Mucosa of rectum (tissue), 2 donors: ENCODE measurements around the gene CEP85L.

Experiments used
- H3K27ac ChIP-seq, 2 donors: one replicate each; pipeline ENCODE4 v1.7.0; 2013; ENCODE audit warnings: inconsistent platforms in 2 of 2, low read depth in 2 of 2, low read length in 2 of 2
- H3K27me3 ChIP-seq, 2 donors: one replicate each; pipeline ENCODE4 v1.7.0; 2013; ENCODE audit warnings: low read length in 2 of 2; ENCODE audit not compliant: control insufficient read depth in 2 of 2, insufficient read depth in 2 of 2
- H3K36me3 ChIP-seq, 2 donors: one replicate each; pipeline ENCODE4 v1.7.0; 2013; ENCODE audit warnings: low read length in 2 of 2; ENCODE audit not compliant: control insufficient read depth in 2 of 2, insufficient read depth in 2 of 2
- H3K4me1 ChIP-seq, 2 donors: one replicate each; pipeline ENCODE4 v1.7.0; 2013; ENCODE audit warnings: low read length in 2 of 2, mild to moderate bottlenecking in 1 of 2; ENCODE audit not compliant: control insufficient read depth in 2 of 2, insufficient read depth in 2 of 2
- H3K4me3 ChIP-seq, 2 donors: one replicate each; pipeline ENCODE4 v1.7.0; 2013; ENCODE audit warnings: low read length in 2 of 2
- H3K9ac ChIP-seq, 2 donors: one replicate each; pipeline ENCODE4 v1.7.0; 2013; ENCODE audit warnings: low read length in 2 of 2, low read depth in 1 of 2, mild to moderate bottlenecking in 1 of 2
- H3K9me3 ChIP-seq, 2 donors: one replicate each; pipeline ENCODE4 v1.7.0; 2013; ENCODE audit warnings: low read length in 2 of 2; ENCODE audit not compliant: control insufficient read depth in 2 of 2
- donor health status: healthy.
- donor health status: Normal muscosa, but diverticular disease.

The CEP85L gene

DNA sequence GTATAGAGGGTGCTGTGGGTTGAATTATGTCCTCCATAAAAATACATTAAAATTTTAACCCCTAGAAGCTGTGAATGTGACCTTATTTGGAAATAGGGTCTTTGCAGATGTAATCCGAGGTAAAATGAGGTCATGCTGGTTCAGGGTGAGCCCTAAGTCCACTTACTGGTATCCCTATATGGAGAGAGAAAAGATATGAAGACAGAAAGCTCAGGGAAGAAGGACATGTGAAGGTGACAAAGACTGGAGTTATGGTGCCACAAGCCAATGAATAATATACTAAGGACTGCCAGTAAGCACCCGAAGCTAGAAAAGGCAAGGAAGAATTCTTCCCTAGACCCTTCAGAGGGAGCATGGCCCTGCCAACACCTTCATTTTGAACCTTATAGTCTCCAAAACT is 53.1 kb downstream of the CEP85L start:
- no peaks in the 10 kb centered on the region for H3K36me3 ChIP-seq
- no peaks in the 10 kb centered on the region for H3K27me3 ChIP-seq
- no peak overlapping the region for H3K4me3 ChIP-seq
- H3K9ac ChIP-seq, result no peak overlapping the region
- H3K4me1 ChIP-seq, result no peaks in the 10 kb centered on the region
- no peaks in the 10 kb centered on the region for H3K9me3 ChIP-seq
- H3K27ac ChIP-seq, result no peak overlapping the region

DNA sequence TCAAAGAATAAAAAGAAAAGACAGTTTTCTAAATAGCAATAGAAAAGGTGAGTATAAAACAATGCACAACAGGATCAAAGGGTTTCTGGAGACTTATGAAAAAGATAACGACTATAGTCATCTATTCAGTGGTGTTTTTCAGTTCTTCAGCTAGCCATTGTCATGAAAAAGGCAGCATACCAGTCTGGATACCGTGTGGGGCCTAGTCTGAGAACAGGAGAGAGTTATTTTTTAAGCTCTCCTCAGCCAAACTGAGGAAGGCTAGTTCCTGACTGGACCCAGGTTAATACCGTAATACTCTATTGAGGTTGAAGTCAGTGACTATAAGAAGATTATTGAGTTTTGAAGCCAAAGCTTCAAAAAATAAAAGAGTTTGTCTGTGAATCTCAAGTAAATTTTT is 53.8 kb downstream of the CEP85L start:
- Histone ChIP-seq H3K36me3 (no peaks in the 10 kb centered on the region), H3K27me3 (no peaks in the 10 kb centered on the region), H3K4me3 (no peak overlapping the region), H3K9me3 (no peaks in the 10 kb centered on the region), H3K9ac (no peak overlapping the region), H3K27ac (no peak overlapping the region), H3K4me1 (no peaks in the 10 kb centered on the region)

DNA sequence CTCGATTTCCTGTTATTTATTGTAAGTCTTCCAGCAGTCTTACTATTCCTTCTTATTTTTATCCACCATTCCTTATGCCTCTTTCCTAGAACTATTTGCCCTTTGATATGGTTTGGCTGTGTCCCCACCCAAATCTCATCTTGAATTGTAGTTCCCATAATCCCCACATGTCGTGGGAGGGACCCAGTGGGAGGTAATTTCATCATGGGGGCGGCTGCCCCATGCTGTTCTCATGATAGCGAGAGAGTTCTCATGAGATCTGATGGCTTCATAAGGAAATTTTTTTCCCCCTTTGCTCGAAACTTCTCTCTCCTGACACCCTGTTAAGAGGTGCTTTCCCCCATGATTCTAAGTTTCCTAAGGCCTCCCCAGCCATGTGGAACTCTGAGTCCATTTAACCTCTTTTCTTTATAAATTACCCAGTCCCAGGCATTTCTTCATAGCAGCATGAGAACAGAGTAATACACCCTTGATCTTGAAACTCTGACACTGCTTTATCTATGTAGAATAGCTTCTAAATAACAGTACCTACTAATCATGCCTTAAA is 54.5 kb downstream of the CEP85L start:
- Histone ChIP-seq H3K9me3 (no peaks in the 10 kb centered on the region), H3K27ac (no peak overlapping the region), H3K27me3 (no peaks in the 10 kb centered on the region), H3K9ac (no peak overlapping the region), H3K4me3 (no peak overlapping the region), H3K4me1 (no peaks in the 10 kb centered on the region), H3K36me3 (no peaks in the 10 kb centered on the region)

DNA sequence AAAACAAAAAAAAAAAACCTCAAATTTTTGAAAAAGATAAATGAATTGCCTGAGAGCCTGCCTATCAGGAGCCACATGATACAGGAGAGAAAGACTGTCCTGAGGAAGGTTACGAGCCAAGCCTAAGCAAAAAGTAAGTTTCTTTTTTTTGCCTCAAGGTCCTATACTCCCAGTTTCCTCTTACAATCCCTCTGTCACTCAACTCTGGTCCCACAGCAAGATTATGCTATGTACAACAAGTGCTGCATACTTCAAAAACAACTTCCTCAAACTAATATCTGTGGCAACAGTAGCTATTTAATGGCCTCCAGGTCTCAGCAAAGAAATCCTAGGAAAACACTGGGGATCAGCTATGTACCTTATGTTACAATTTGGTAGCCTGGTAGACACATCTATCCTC is 56.5 kb downstream of the CEP85L start:
- no peaks in the 10 kb centered on the region for H3K9me3 ChIP-seq
- no peak overlapping the region for H3K4me3 ChIP-seq
- no peaks in the 10 kb centered on the region for H3K36me3 ChIP-seq
- H3K9ac ChIP-seq, result no peak overlapping the region
- no peaks in the 10 kb centered on the region for H3K27me3 ChIP-seq
- H3K4me1 ChIP-seq, result no peaks in the 10 kb centered on the region
- no peak overlapping the region for H3K27ac ChIP-seq

DNA sequence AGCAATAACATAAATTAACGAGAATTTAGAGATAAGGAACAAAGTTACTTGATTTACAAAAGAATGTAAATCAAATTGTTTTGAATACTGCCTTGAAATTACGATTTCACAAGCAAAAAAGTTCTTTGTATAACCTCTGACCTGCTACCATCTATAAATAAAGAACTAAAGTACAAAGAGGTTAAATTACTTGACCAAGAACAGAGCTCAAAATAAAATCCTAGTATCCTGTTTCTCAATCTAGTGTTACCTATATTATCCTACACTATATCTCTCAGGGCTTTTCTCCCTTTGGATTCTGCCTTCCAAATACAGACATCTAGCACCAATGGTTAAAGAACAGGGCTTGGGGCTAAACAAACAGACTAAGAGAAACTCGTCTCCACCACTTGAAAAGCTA is 59.5 kb downstream of the CEP85L start:
- Histone ChIP-seq H3K9me3 (no peaks in the 10 kb centered on the region), H3K4me3 (no peak overlapping the region), H3K36me3 (no peaks in the 10 kb centered on the region), H3K4me1 (peaks cover 0 to 2% of the 10 kb centered on the region in 2 donors), H3K9ac (no peak overlapping the region), H3K27me3 (no peaks in the 10 kb centered on the region), H3K27ac (no peak overlapping the region)

DNA sequence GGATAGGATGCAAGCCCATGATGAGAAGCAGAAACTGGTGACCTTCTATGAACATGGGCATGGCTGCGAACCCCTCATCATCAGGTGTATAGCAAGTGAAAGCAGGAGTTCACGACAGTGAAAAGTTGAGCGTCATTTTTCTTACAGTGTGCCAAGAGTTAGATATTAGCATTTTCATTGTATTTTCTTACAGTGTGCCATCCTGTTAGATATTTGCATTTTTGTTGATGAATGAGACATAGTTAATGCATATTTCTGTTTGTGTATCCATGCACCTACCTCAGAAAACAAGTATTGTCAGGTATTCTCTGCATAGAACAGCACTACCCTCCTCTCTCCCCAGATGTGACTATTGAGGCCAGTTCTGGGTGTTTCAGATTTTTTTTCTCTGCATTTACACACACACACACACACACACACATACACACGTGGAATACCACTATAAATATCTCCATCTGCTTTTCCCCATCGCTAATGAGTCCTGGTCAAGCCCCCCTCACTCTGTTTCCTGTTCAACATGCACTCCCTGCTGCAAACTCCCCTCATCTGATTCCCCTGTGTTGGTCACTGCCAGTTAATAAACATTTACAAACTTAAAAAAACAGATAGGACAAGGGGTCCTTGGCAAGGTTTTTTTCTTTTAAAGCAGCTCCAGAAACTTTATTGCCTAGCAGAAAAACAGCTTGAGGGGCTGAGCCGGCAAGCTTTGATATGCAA is 61.6 kb downstream of the CEP85L start:
- no peak overlapping the region for H3K4me3 ChIP-seq
- no peaks in the 10 kb centered on the region for H3K9me3 ChIP-seq
- no peaks in the 10 kb centered on the region for H3K27me3 ChIP-seq
- H3K27ac ChIP-seq, result no peak overlapping the region
- peaks cover 0 to 7% of the 10 kb centered on the region in 2 donors for H3K4me1 ChIP-seq
- no peak overlapping the region for H3K9ac ChIP-seq
- H3K36me3 ChIP-seq, result no peaks in the 10 kb centered on the region

DNA sequence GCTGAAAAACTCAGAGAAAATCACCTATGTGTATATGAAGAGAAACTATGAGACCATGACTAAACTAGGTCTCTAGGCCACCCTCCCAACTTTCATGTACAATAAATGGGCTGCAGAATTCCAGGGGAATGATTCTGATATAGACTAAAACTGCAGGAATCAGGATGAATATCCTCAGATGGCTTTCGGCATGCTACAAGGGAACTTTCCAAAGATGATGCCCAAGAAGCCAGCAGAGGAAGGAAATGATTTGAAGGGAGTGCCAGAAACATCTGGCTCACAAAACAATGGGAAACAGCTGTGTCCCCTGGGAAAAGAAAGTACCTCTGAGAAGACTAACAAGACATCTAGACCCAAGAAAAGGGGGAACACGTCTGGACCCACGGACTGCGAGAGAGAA is 62.2 kb downstream of the CEP85L start:
- Histone ChIP-seq H3K27me3 (no peaks in the 10 kb centered on the region), H3K27ac (no peak overlapping the region), H3K9ac (no peak overlapping the region), H3K4me1 (peaks cover 0 to 7% of the 10 kb centered on the region in 2 donors), H3K4me3 (no peak overlapping the region), H3K36me3 (no peaks in the 10 kb centered on the region), H3K9me3 (no peaks in the 10 kb centered on the region)

DNA sequence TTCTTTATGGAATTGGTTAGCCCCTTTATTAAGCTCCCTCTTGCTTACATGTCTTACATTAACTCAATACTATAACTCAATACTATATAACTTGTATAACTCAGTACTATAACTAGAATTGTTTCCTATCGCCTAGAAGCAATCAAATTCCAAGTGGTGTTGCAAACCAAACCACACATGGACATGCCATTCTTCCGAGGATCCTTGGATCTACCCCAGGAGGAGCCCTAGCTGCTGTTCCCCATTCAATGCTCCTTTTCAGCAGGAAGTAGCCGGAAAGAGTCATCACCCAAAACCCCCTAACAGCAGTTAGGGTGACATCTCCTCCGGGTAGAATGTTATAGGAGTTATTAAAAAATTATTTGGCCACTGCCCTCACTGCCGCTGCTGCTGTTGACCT is 62.8 kb downstream of the CEP85L start:
- no peak overlapping the region for H3K27ac ChIP-seq
- no peak overlapping the region for H3K9ac ChIP-seq
- H3K27me3 ChIP-seq, result no peaks in the 10 kb centered on the region
- no peak overlapping the region for H3K4me3 ChIP-seq
- no peaks in the 10 kb centered on the region for H3K9me3 ChIP-seq
- no peaks in the 10 kb centered on the region for H3K36me3 ChIP-seq
- H3K4me1 ChIP-seq, result peaks cover 0 to 7% of the 10 kb centered on the region in 2 donors

DNA sequence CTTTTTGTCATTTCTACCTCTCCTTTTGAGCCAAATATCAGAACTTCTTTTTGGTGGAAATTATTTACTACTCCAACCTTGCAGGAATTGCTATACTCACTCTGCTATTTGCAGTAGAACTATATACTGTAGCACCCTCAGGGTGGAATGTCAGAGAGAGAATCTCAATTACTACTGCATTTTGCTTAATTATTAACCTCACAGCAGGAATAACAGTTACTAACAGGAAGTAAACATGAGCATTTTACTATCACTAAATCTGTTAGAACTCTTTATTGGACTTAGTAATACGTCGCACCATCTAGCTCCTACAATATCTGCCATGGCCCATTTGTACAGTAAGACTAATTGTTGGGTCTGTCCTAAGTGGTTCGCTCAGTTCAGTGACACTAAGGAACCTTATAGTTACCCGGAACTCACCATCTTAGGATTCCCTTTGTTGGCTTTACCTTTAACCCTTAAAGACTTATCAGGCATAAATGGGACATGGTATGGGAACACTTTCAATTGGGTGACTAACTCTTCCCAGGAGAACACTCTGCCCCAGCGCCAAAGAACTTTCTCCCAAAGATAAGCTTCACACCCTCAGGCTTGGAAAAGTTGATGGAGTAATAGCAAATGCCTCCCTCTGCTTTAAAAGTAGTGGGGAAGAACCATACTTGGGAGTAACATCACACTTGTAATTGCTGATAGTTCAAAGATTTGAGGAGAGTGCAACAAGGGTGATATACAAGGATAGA is 64.5 kb downstream of the CEP85L start:
- no peaks in the 10 kb centered on the region for H3K36me3 ChIP-seq
- H3K4me3 ChIP-seq, result no peak overlapping the region
- H3K27me3 ChIP-seq, result no peaks in the 10 kb centered on the region
- H3K9me3 ChIP-seq, result no peaks in the 10 kb centered on the region
- no peak overlapping the region for H3K27ac ChIP-seq
- peaks cover 0 to 7% of the 10 kb centered on the region in 2 donors for H3K4me1 ChIP-seq
- H3K9ac ChIP-seq, result no peak overlapping the region

DNA sequence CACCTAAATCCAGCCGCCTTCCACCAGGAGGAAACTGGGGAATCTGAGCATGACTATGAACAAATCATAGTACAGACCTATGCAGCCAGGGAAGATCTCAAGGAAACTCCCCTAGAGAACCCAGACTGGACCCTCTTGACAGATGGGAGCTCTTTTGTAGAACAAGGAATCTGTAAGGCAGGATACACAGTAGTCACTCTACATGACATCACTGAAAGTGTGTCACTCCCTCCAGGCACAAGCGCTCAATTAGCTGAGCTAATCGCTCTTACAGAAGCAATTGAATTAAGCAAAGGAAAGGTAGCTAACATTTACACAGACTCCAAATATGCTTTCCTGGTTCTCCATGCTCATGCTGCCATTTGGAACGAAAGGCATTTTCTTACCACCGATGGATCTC is 66.5 kb downstream of the CEP85L start:
- no peaks in the 10 kb centered on the region for H3K9me3 ChIP-seq
- peaks cover 0 to 7% of the 10 kb centered on the region in 2 donors for H3K4me1 ChIP-seq
- no peak overlapping the region for H3K9ac ChIP-seq
- no peaks in the 10 kb centered on the region for H3K36me3 ChIP-seq
- H3K4me3 ChIP-seq, result no peak overlapping the region
- H3K27me3 ChIP-seq, result no peaks in the 10 kb centered on the region
- no peak overlapping the region for H3K27ac ChIP-seq
